K562 (cell line): ENCODE data around the gene EIF4E3. TPM values are rescaled to one million over a fixed set of nuclear protein-coding genes. Genes with fewer than 3 reads are reported as not detected.

Experiments
- CHD1 ChIP-seq: fragments of 200-600 bp; sonication (generic); IDR thresholded peaks from one replicate; pipeline ENCODE4 v1.6.1; 2012; ENCODE audit warnings: mild to moderate bottlenecking, moderate library complexity, low read length, inconsistent platforms
- CREB3 ChIP-seq: fragments of 450-650 bp; conservative IDR thresholded peaks from 2 replicates; pipeline ENCODE4 v1.6.1; 2016; ENCODE audit warnings: missing genetic modification characterization, low read depth, mild to moderate bottlenecking, missing compliant biosample characterization, moderate library complexity
- MGA ChIP-seq: fragments of 450-650 bp; IDR thresholded peaks from 2 replicates; pipeline ENCODE4 v1.6.1; 2016; ENCODE audit warnings: mild to moderate bottlenecking, moderate library complexity
- polyA plus RNA-seq, 8 experiments: library from polyadenylated mRNA; depleted of rRNA in 4 of 8; stranded (reverse) in 5 of 8; unstranded in 3 of 8; fragments of >200 nt; fragmentation: Nextera tagmentation in 2 of 8; fragmentation: Illumina TruSeq in 1 of 8; extraction: Ambion mirVana in 2 of 8; extraction: Trizol in 1 of 8; gene quantifications; 2 replicates each; pipeline versions ENCODE4 v1.2.1 to v1.2.3, GENCODE V29; 2011 to 2014; ENCODE audit warnings: inconsistent platforms in 1 of 8, missing spikeins in 1 of 8
- total RNA-seq, 7 experiments: library from RNA; depleted of rRNA in 6 of 7; stranded (reverse); fragments of >200 nt in 6 of 7; fragmentation: Illumina TruSeq in 2 of 7; extraction: Trizol in 2 of 7; gene quantifications; 2 replicates each; pipeline versions ENCODE4 v1.2.1 to v1.2.3, GENCODE V29; 2011 to 2021; ENCODE audit warnings: low replicate concordance in 1 of 7
- TF ChIP-seq, protein P1 (sequence below): fragments of 250-450 bp; sonication (Bioruptor Pico); IDR thresholded peaks from 2 replicates; pipeline ENCODE4 v1.4.0; 2020

The EIF4E3 gene
- total and polyA plus RNA-seq, 9 of the 15 experiments (the other 6 are each of a cell fraction or from before 2014, with no cell fraction given): 0.18 to 2.5 (median 1.1) TPM

DNA sequence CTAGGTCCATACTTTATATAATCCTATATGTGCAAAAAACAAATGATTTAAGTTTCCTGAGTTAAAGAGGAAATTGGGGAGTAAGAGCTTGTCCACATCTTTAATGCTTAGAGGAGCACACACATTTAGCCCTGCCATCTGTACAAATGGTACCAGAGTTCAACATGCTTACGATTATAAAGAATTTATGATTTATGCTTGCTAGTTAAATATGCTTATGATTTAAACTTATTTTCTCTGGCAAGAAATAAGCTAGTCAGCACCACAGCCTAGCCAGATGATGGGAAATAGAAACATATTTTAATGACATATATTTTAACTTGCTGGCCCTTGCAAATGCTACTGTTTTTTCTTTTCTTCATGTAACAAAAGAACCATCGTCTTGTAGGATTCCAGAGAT lies 48.3 kb downstream of the EIF4E3 start (continued):
- TF ChIP-seq MGA: no peak
- TF ChIP-seq, protein P1, sequence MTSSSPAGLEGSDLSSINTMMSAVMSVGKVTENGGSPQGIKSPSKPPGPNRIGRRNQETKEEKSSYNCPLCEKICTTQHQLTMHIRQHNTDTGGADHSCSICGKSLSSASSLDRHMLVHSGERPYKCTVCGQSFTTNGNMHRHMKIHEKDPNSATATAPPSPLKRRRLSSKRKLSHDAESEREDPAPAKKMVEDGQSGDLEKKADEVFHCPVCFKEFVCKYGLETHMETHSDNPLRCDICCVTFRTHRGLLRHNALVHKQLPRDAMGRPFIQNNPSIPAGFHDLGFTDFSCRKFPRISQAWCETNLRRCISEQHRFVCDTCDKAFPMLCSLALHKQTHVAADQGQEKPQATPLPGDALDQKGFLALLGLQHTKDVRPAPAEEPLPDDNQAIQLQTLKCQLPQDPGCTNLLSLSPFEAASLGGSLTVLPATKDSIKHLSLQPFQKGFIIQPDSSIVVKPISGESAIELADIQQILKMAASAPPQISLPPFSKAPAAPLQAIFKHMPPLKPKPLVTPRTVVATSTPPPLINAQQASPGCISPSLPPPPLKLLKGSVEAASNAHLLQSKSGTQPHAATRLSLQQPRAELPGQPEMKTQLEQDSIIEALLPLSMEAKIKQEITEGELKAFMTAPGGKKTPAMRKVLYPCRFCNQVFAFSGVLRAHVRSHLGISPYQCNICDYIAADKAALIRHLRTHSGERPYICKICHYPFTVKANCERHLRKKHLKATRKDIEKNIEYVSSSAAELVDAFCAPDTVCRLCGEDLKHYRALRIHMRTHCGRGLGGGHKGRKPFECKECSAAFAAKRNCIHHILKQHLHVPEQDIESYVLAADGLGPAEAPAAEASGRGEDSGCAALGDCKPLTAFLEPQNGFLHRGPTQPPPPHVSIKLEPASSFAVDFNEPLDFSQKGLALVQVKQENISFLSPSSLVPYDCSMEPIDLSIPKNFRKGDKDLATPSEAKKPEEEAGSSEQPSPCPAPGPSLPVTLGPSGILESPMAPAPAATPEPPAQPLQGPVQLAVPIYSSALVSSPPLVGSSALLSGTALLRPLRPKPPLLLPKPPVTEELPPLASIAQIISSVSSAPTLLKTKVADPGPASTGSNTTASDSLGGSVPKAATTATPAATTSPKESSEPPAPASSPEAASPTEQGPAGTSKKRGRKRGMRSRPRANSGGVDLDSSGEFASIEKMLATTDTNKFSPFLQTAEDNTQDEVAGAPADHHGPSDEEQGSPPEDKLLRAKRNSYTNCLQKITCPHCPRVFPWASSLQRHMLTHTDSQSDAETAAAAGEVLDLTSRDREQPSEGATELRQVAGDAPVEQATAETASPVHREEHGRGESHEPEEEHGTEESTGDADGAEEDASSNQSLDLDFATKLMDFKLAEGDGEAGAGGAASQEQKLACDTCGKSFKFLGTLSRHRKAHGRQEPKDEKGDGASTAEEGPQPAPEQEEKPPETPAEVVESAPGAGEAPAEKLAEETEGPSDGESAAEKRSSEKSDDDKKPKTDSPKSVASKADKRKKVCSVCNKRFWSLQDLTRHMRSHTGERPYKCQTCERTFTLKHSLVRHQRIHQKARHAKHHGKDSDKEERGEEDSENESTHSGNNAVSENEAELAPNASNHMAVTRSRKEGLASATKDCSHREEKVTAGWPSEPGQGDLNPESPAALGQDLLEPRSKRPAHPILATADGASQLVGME (CRISPR knock-in tag): no peak
- TF ChIP-seq CHD1: no peak
- TF ChIP-seq CREB3 (tag): no peak
